NCI-H2171 (cell line): Measurements from ENCODE around the gene WDR64.
A peak's percentile ranks its signal among the peaks of the same experiment; 100 is the strongest.

Source experiments
- DNase-seq: peaks from one replicate; lab custom pipeline; 2025; lab: John Stamatoyannopoulos, UW

Gene WDR64

GRCh38 chr1:241652012-241652411 is at the start of gene WDR64:
Gene WDR64, plus strand, starts transcription at chr1:241652281. Its CDS starts 204 bp downstream, at chr1:241652485.
- no peak for DNase-seq

DNA sequence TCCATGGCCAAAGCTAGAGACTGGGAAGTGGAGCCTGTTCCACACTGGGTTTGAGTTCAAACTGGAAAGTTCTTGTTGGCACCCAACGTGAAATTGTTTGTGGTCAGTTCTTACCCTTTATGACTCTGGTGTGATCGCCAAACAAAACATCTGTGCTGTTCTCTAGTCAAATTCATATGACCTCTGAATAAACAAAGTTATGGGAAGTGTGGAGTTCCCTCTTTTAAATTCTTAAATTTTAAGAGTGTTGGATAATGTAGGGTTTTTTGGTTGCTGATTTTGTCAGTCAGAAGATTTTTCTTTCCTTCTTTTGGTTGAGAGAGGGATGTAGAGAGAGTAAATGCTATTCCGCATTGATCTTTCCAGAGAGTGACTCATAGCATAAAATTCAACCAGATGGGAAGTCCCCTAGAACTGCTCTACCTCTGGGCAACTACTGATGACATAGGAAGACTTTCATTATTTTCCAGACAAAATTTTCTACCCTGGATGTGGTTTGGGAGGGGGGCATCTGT is 48.3 kb upstream of the WDR64 start:
- no peak for DNase-seq

- no peak for DNase-seq
Observed at GRCh38 chr1:241605146-241605805, 46.8 kb upstream of the WDR64 start.

- DNase-seq: no peak
Observed at GRCh38 chr1:241606544-241606943, 45.5 kb upstream of the WDR64 start.

- DNase-seq: no peak
Observed at GRCh38 chr1:241607497-241607896, 44.6 kb upstream of the WDR64 start.

DNA sequence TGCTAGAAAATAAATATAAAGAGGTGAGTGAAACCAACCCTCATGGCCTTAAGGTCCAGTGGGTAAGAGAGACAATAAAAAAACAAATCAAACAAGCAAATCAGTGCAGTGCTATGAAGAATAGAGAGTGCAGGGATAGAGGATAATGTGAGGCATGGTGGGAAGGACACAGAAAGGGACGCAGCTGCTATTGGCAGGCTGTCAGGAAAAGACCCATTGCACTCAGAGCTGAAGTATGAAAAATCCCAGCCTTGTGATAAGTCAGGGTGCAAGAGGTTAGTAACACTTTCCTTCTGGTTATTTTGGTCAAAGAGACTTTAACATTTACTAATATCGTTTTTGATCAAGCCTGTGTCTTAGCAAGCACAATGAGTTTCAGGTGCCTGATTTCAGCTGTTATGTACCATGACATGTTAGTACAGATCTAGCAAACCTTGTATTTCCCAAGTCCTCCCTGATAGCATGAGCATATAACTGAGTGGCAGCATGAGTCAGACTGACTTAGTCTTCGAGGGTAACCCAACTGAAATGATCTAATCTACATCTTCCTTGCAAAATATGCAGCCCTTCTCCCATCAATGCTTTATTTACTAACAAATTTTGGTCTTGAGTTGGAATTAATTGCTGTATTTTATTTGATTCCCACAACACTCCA is 43.6 kb upstream of the WDR64 start:
- DNase-seq: no peak

DNA sequence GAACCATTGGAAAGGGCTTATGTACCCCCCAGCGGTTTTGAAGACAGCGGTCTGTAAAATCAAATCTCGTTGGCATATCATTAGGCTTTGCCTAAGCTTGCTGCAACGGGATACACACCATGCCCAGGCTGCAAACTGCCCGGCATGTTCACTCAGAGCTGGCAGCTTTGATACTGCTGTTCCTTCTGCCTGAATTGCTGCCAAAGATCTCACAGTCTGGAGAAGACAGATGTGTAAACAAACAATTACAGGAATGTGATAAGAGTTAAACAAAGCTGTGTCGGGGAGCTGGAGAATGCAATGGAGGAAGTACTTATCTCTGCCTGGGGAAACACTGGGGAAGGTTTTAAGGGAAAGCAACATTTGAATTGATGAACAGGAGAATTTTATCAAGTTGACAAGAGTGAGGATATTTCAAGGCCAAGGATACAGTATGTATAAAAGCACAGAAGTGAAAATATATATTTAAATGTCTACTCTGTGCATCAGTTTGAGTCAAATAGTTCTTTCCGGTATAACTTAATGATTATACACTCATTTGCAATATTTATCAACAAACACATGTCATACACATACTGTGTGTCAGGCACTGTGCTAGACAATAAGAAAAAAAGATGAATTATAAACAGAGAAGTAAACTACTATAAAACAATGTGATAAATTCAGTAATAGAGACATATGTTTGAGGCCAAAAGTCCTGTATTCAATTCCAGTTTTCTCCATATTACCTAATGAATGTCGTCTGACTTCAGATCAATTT is 41.8 kb upstream of the WDR64 start:
- DNase-seq: peak; percentile 73

DNA sequence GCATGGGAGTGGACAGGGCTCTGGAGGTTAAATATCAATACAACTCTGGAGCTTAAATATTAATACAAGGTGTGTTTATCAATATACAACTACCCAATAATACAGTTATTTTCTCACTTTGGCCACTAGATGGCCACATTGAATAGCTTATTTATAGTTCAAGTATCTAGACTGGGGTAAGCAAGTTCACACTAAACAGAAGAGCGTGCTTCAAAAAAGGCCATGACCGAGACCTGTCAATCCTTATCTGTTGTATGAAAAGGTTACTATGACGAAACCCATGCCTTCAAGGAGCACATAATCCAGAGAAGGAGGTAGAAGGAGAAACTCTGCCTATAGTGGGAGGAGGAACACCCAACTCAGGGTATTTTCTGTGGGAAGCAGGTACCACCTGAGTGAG is 41.0 kb upstream of the WDR64 start:
- DNase-seq: peak; percentile 4

DNA sequence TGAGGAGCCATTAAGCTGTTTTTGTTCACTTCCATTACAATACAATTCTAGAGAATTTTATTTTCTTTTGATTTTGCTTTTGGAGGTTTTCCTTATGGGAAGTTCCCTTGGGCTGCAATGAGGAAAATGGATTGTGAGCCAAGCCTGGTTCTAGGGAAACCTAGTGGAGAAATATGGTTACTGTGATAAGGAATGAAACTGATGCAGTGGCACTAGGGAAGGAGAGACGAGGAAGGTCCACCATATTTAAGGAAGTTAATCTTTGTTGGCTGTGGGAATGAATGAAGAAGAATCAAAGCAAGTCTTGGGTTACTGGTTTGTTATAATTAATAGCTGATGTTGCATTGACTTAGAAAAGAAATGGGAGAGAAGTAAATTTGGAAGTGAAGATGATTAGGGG is 40.3 kb upstream of the WDR64 start:
- DNase-seq: no peak

DNA sequence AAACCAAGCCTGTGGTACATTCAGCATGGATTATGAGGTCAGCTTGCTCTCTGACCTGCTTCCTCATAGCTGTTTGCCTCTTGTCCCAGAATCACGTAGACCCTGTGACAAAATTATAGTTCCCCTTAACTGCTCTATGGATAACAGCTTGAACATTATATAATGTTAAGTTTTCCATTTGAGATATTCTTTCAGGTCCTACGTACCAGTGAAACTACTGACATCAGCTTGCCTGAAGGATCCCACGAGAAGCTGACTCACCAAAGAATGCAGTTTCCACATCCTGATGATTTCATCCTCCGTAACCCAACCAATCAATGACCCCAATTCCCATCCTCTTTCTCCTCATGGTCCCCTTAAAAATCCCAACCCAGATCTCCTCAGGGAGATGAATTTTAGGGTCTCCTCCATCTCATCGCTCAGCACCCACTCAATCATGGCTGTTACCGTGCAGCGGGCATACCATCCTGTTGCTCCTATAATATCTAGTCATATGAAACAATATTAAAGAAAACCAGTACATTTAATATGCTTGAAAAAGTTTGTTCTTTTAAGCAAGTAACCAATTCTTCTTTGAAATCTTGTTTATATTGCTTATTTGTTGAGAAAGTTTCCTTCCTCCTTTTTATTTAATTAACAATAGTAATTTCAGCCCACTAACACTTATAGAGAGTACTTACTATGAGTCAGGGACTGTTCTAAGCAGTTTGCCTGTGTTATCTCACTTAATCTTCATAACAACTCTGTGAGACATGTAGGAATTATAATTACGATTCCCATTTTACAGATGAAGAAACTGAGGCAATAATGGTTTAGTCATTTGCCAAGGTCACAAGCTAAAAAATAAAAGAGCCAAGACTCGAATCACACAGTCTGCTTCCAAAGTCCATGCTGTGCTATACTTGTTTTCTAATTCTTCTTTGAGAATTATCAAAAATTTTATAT is 39.3 kb upstream of the WDR64 start:
- no peak for DNase-seq

- DNase-seq: no peak
Observed at GRCh38 chr1:241614144-241614543, 37.9 kb upstream of the WDR64 start.

GRCh38 chr1:241614572-241614971 is 37.5 kb upstream of the WDR64 start:
- DNase-seq: no peak

DNA sequence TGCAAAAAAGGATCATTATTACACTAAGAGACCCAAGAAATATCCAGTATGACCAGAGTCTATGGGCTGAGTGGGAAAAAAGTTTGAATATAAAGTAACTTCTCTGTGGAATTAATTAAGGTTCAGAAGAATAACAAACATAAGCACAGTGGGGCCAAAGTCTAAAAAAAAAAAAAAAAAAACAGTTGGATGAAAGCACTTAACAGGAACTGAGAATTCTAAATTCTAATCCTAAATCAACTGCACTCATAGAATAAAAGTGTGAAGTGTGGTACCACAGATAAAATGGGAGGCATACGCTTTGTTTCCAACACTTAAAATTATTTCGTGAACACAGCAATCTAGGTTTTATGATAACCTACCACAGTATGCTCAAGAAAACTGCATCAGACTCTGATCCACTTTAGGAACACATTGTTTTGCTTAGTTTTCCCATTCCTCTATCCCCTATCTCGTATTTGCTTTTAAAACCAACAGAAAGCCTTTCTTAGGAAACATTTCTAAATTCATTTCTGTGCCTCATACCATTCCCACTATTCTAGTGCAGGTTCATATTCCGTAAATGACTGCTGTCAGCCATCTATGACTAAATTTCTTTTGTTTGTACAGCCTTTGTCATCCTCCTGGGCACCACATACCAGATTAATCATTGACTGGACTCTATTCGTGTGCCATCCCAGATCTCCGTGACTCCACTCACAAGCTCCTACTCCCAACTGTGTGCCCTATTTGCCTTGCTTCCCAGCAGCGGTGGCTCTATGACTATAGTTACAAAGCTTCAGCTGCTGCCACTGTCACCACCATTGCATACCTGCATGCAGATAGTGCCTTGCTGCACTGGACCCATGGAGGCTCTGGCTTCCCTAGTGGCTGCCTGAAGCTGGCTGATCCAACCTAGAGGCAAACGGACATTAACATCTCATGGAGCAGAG is 36.8 kb upstream of the WDR64 start:
- no peak for DNase-seq

GRCh38 chr1:241617426-241617825 is 34.7 kb upstream of the WDR64 start:
- no peak for DNase-seq

DNA sequence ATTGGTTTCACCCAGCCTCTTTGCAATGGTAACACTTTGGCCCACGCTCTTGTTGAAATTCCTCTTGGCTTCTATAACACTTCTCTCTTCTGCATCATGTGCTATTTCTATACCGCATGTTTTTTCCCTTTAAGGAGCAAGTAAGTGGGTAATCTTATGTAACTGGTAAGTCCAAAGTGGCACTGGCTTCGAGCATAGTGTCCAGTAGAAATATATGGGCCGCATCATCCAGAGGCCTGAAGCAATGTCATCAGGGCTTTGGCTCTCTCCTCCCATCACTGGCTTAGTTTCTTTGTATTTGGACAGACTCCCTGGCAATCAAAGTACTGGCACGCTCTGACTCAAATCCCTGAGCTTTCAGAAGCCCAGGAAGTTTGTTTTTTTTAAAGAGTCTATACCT is 29.4 kb upstream of the WDR64 start:
- DNase-seq: no peak

DNA sequence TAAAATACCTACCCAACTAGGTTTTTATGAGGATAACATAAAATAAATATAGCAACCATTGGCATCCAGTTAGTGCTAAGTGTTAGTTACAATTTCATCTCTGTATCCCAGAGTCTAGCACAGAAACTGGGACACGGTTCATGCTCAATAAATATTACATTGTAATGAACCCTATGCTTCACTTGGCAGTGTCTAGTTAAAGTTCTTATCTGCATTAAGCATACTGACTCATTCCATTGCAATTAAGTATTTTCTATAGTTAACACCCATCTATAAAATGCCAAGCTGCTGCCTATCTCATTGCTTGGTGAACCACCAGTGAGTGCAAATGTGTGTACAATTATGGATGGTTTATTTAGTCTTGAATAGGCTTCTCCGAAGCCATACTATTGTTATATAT is 27.1 kb upstream of the WDR64 start:
- no peak for DNase-seq

DNA sequence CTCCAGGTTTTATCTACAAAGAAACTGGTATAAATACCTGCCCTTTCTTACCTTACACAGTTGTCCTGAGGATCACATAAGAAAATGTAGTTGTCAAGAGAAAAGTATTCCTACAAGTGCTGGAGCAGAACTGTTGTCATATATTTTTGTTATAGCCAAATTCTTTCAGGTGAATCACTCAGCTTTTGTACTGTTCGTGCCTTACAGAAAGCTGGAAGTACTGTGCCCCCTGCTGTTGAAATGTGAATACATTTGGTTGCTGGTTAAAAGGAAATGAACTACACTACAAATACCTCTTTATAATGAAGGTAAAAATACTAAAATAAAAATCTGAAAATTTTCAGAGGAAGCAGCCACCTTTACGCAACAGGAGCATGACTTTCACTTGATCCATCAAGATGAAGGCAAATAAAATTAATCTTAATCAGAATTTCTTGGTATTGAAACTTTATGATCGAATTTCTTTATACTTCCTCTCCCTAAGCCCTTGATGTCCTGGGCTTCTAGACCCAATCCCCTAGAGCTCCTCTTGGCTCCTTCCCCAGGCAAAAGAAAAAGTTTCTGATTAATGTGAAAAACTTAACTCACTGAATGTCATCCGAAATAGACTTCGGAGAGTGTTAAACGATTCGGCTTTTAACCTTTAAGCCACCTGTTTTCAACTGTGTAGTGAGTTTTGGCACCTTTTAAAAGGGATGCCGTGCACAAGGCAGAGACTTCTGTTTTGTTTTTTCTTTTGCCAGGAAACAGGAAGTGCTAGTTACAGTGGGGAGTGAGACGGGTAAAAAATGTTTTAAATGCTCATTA is 24.4 kb upstream of the WDR64 start:
- DNase-seq: no peak

- DNase-seq: no peak
Observed at GRCh38 chr1:241630005-241630404, 22.1 kb upstream of the WDR64 start.

DNA sequence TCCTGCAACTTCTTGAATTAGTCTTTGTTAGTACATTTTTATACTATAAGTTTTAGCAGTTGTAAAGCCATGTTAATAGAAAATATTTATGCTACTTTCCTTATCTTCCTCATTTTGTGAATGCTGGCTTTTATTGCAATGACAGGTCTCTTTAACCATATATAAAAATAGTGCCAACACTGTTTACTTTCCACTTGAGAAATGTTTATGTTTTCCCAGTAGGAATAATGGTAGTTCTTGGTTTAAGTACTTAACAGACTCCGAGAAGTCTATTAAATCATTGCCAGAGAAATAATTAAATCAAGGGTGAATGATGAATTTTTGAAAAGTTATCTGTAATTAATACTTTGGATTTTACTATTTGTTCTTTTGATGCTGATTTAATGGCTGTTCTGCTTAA is 21.6 kb upstream of the WDR64 start:
- no peak for DNase-seq

GRCh38 chr1:241630899-241631298 is 21.2 kb upstream of the WDR64 start:
- no peak for DNase-seq
